B cell (primary cell): Measurements from ENCODE around the gene ZNF91. TPM values are rescaled to one million over a fixed set of nuclear protein-coding genes. Genes with fewer than 3 reads are reported as not detected.

ENCODE experiments used
- ATAC-seq: fragments of 200-7000 bp; cut with Tn5 transposase; one replicate; pipeline ENCODE4 v1.10.0; 2021; ENCODE audit warnings: low read depth, mild to moderate bottlenecking, moderate number of reproducible peaks, moderate library complexity
- CTCF ChIA-PET: fragments of 350-600 bp; sonication (Branson Sonifier 250); formaldehyde crosslinking; loops from one replicate; lab custom pipeline; 2021; ENCODE audit warnings: antibody characterized with exemption, inconsistent platforms; lab: Charles Lee
- POLR2A ChIA-PET: fragments of 350-600 bp; sonication (Branson Sonifier 250); formaldehyde crosslinking; loops from one replicate; lab custom pipeline; 2021; ENCODE audit warnings: antibody characterized with exemption; lab: Charles Lee
- DNase-seq: peaks from one replicate; pipeline ENCODE4 v3.0.0; 2013
- H2AFZ ChIP-seq: 2 replicates; pipeline ENCODE4 v1.6.1; 2012; ENCODE audit warnings: mild to moderate bottlenecking, low read depth, low read length; ENCODE audit not compliant: insufficient read depth, poor library complexity, severe bottlenecking
- H3K27ac ChIP-seq, 2 donors: 1 replicate in 1 of 2; 2 replicates in 1 of 2; pipeline ENCODE4 v1.5.1; 2012 to 2013; ENCODE audit warnings: low read length in 2 of 2, mild to moderate bottlenecking in 2 of 2, moderate library complexity in 1 of 2
- H3K27me3 ChIP-seq, 4 experiments: fragments of 200-600 bp in 1 of 4; sonication (generic) in 1 of 4; replicated peaks in 1 of 4; 1 replicate in 2 of 4; 2 replicates in 2 of 4; pipeline versions ENCODE4 v1.6.1 to v1.7.0; 2013 to 2016; ENCODE audit warnings: low read length in 3 of 4, mild to moderate bottlenecking in 2 of 4, mixed read lengths in 1 of 4, moderate library complexity in 1 of 4; ENCODE audit not compliant: insufficient read depth in 4 of 4, control insufficient read depth in 3 of 4; ENCODE audit errors: control extremely low read depth in 1 of 4
- H3K36me3 ChIP-seq, 2 experiments: replicated peaks in 1 of 2; 1 replicate in 1 of 2; 2 replicates in 1 of 2; pipeline versions ENCODE4 v1.6.1 to v1.7.1; 2013; ENCODE audit warnings: low read length in 1 of 2; ENCODE audit not compliant: insufficient read depth in 2 of 2, control insufficient read depth in 1 of 2; ENCODE audit errors: control extremely low read depth in 1 of 2, extremely low read depth in 1 of 2
- H3K4me1 ChIP-seq, 2 donors: fragments of 200-600 bp in 1 of 2; sonication (generic) in 1 of 2; 1 replicate in 1 of 2; 2 replicates in 1 of 2; pipeline versions ENCODE4 v1.5.1 to v1.6.1; 2013 to 2017; ENCODE audit warnings: low read length in 2 of 2; ENCODE audit not compliant: control insufficient read depth in 2 of 2, insufficient read depth in 2 of 2
- H3K4me2 ChIP-seq: replicated peaks from 2 replicates; pipeline ENCODE3; 2012; ENCODE audit warnings: mild to moderate bottlenecking, low read depth, low read length; ENCODE audit not compliant: poor library complexity, severe bottlenecking
- H3K4me3 ChIP-seq, 5 experiments: fragments of 200-600 bp in 1 of 5; sonication (generic) in 1 of 5; 1 replicate in 3 of 5; 2 replicates in 2 of 5; pipeline versions ENCODE4 v1.5.1 to v1.7.0; 2011 to 2016; ENCODE audit warnings: low read length in 4 of 5, mild to moderate bottlenecking in 4 of 5, low read depth in 2 of 5, control low read depth in 1 of 5, moderate library complexity in 1 of 5; ENCODE audit not compliant: insufficient read depth in 1 of 5; ENCODE audit errors: control extremely low read depth in 1 of 5, extremely low read depth in 1 of 5
- H3K79me2 ChIP-seq: fragments of 200-600 bp; sonication (generic); one replicate; pipeline ENCODE4 v1.6.0; 2016; ENCODE audit warnings: low read length; ENCODE audit not compliant: control insufficient read depth, insufficient read depth
- H3K9ac ChIP-seq: fragments of 200-600 bp; sonication (generic); 2 replicates; pipeline ENCODE4 v1.6.1; 2017; ENCODE audit warnings: mild to moderate bottlenecking, low read length, moderate library complexity
- H3K9me3 ChIP-seq, 3 donors: one replicate each; pipeline versions ENCODE4 v1.6.1 to v1.7.1; 2013; ENCODE audit warnings: low read length in 2 of 3; ENCODE audit not compliant: control insufficient read depth in 2 of 3, insufficient read depth in 1 of 3; ENCODE audit errors: control extremely low read depth in 1 of 3
- H4K20me1 ChIP-seq: 2 replicates; pipeline ENCODE4 v1.6.0; 2012; ENCODE audit warnings: mild to moderate bottlenecking, low read length; ENCODE audit not compliant: insufficient read depth, control insufficient read depth, poor library complexity, severe bottlenecking
- H3K27ac Mint-ChIP-seq: one replicate; pipeline ENCODE4 v1.8.0; 2021; ENCODE audit warnings: mixed read lengths
- H3K27me3 Mint-ChIP-seq: one replicate; pipeline ENCODE4 v1.8.0; 2021; ENCODE audit warnings: mixed read lengths
- H3K4me1 Mint-ChIP-seq: one replicate; pipeline ENCODE4 v1.8.0; 2021; ENCODE audit warnings: mixed read lengths
- H3K4me3 Mint-ChIP-seq: one replicate; pipeline ENCODE4 v1.8.0; 2021; ENCODE audit warnings: mixed read lengths
- H3K9me3 Mint-ChIP-seq: one replicate; pipeline ENCODE4 v1.8.0; 2022; ENCODE audit warnings: mixed read lengths; ENCODE audit not compliant: insufficient read depth
- EZH2 ChIP-seq: IDR thresholded peaks from 2 replicates; pipeline ENCODE4 v1.6.1; 2012; ENCODE audit warnings: borderline replicate concordance, low read depth, mild to moderate bottlenecking, moderate library complexity, low read length; ENCODE audit not compliant: insufficient read depth, poor library complexity, severe bottlenecking
- WGBS: methylation state at CpG from one replicate; pipeline ENCODE4 v1.1.5; 2013; ENCODE audit warnings: missing lambda C conversion rate; ENCODE audit not compliant: insufficient coverage; 5-methylcytosine and 5-hydroxymethylcytosine counted together
- intact Hi-C: fragments of 100-400 bp; cut with micrococcal nuclease; formaldehyde crosslinking; loops from one replicate; pipeline ENCODE4 v1.10.0; 2022
- polyA plus RNA-seq: library from polyadenylated mRNA; depleted of rRNA; stranded (reverse); fragments of >200 nt; gene quantifications from 2 replicates; pipeline ENCODE4 v1.2.3, GENCODE V29; 2012
- total RNA-seq, 2 donors: library from RNA; stranded (reverse); fragments of 120-200 nt in 1 of 2; gene quantifications; 1 replicate in 1 of 2; 2 replicates in 1 of 2; pipeline versions ENCODE4 v1.2.3 to v1.2.4, GENCODE V29; 2013 to 2022
- TF ChIP-seq, protein P1 (sequence below): fragments of 200-600 bp; IDR thresholded peaks from one replicate; pipeline ENCODE4 v1.8.0; 2022; ENCODE audit warnings: antibody characterized with exemption, mild to moderate bottlenecking

Gene ZNF91
- total and polyA plus RNA-seq, 2 donors (not counting 1 experiment from before 2014, with no cell fraction given): 17.9 to 79.6 TPM

DNA sequence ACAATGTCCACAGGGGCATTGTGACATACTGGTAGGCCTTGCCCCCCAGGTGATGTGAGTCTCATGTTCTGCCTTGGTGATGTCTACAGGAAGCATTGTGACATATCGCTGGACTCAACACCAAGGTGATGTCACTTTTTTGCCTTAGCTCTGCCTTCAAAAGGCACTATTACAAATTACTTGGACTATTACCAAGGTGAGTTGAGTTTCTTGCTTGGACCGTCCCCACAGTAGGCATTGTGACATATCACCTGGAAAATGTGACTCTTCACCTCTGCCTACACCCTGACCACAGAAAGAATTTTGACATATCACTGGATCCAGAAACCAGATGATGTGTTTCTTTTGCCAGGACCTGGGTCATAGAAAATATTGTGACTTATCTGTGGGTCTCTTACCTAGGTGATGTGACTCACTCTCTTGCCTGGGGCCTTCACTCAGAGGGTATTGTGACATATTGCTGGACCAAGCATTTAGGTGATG, 84.5 kb downstream of the ZNF91 start:
- no peak for DNase-seq
- no peaks in the 10 kb centered on the region for H3K27me3 ChIP-seq
- Mint-ChIP-seq H3K4me3 (no peak overlapping the region), H3K27ac (no peak overlapping the region), H3K27me3 (no peaks in the 10 kb centered on the region), H3K4me1 (no peaks in the 10 kb centered on the region), H3K9me3 (no peaks in the 10 kb centered on the region)
- WGBS: 100% methylated on average over 1 of the region's 2 CpGs
- no peaks in the 10 kb centered on the region for H3K36me3 ChIP-seq
- intact Hi-C loops: no loop called here
- CTCF ChIA-PET: no interaction called here
- H2AFZ ChIP-seq: no peak overlapping the region
- TF ChIP-seq, protein P1, sequence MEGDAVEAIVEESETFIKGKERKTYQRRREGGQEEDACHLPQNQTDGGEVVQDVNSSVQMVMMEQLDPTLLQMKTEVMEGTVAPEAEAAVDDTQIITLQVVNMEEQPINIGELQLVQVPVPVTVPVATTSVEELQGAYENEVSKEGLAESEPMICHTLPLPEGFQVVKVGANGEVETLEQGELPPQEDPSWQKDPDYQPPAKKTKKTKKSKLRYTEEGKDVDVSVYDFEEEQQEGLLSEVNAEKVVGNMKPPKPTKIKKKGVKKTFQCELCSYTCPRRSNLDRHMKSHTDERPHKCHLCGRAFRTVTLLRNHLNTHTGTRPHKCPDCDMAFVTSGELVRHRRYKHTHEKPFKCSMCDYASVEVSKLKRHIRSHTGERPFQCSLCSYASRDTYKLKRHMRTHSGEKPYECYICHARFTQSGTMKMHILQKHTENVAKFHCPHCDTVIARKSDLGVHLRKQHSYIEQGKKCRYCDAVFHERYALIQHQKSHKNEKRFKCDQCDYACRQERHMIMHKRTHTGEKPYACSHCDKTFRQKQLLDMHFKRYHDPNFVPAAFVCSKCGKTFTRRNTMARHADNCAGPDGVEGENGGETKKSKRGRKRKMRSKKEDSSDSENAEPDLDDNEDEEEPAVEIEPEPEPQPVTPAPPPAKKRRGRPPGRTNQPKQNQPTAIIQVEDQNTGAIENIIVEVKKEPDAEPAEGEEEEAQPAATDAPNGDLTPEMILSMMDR: no peak
- TF ChIP-seq EZH2: no peak
- ATAC-seq: no peak
- no peaks in the 10 kb centered on the region for H3K4me1 ChIP-seq
- H3K27ac ChIP-seq: no peak overlapping the region
- POLR2A ChIA-PET: no interaction called here
- no peaks in the 10 kb centered on the region for H3K79me2 ChIP-seq
- H4K20me1 ChIP-seq: no peaks in the 10 kb centered on the region
- peaks cover 0 to 3% (median 0%) of the 10 kb centered on the region in 3 donors for H3K9me3 ChIP-seq
- no peak overlapping the region for H3K4me2 ChIP-seq
- H3K4me3 ChIP-seq: no peak overlapping the region
- H3K9ac ChIP-seq: no peak overlapping the region

DNA sequence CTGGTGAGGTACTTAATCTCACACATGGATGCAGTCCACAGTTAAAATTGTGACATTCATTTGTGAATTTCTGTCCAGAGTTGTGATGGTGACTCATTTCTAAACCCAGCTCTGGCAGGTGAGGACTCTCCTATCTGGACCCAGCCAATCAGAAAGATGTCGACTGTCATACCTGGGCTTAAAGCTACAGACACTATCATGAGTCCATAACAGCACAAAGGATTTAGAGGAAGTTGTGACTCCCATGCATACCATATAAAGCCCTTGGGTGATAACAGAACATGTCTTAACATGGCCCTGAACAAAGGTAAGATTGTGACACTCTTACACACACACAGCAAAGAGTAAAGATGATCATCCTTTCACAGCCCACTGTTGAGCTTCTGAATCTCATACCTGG, 85.3 kb downstream of the ZNF91 start:
- ChIA-PET CTCF (no interaction called here), POLR2A (no interaction called here)
- TF ChIP-seq EZH2: no peak
- TF ChIP-seq, protein P1: no peak
- Histone ChIP-seq H4K20me1 (no peaks in the 10 kb centered on the region), H3K27me3 (no peaks in the 10 kb centered on the region), H3K9me3 (peaks cover 0 to 3% (median 0%) of the 10 kb centered on the region in 3 donors), H3K4me2 (no peak overlapping the region), H3K79me2 (no peaks in the 10 kb centered on the region), H3K36me3 (no peaks in the 10 kb centered on the region), H2AFZ (no peak overlapping the region), H3K9ac (no peak overlapping the region), H3K4me3 (no peak overlapping the region), H3K27ac (no peak overlapping the region), H3K4me1 (no peaks in the 10 kb centered on the region)
- ATAC-seq: no peak
- WGBS: no CpG with 5 or more reads among the region's 1 CpG
- H3K27ac Mint-ChIP-seq: no peak overlapping the region
- DNase-seq: no peak
- no peaks in the 10 kb centered on the region for H3K9me3 Mint-ChIP-seq
- H3K4me1 Mint-ChIP-seq: no peaks in the 10 kb centered on the region
- H3K4me3 Mint-ChIP-seq: no peak overlapping the region
- no peaks in the 10 kb centered on the region for H3K27me3 Mint-ChIP-seq
- intact Hi-C loops: no loop called here
